HepG2 (cell line): ENCODE results near the gene SEZ6. TPM values are rescaled to one million over a fixed set of nuclear protein-coding genes. Genes with fewer than 3 reads are reported as not detected.
A peak's percentile ranks its signal among the peaks of the same experiment; 100 is the strongest.

ENCODE experiments used
- CTCF ChIP-seq: sonication (generic); formaldehyde crosslinking; IDR thresholded peaks from 2 replicates; pipeline ENCODE4 v1.5.0; 2020; ENCODE audit warnings: mild to moderate bottlenecking, missing genetic modification reagents, moderate library complexity
- FOXM1 ChIP-seq: sonication (generic); formaldehyde crosslinking; IDR thresholded peaks from 2 replicates; pipeline ENCODE4 v1.5.0; 2020; ENCODE audit warnings: missing genetic modification reagents
- KAT7 ChIP-seq: IDR thresholded peaks from 2 replicates; pipeline ENCODE4 v1.6.1; 2018; ENCODE audit warnings: borderline replicate concordance, missing compliant biosample characterization
- MED13 ChIP-seq: sonication (generic); formaldehyde crosslinking; IDR thresholded peaks from 2 replicates; pipeline ENCODE4 v1.5.0; 2020; ENCODE audit warnings: missing genetic modification reagents
- NFE2L2 ChIP-seq: fragments of 150-350 bp; IDR thresholded peaks from 2 replicates; pipeline ENCODE4 v1.6.1; 2014; ENCODE audit warnings: low read length
- NFIC ChIP-seq: IDR thresholded peaks from 2 replicates; pipeline ENCODE4 v1.6.1; 2012; ENCODE audit warnings: mild to moderate bottlenecking, low read length, inconsistent platforms
- NFKB2 ChIP-seq: sonication (generic); formaldehyde crosslinking; IDR thresholded peaks from 2 replicates; pipeline ENCODE4 v1.4.0; 2020; ENCODE audit warnings: missing genetic modification reagents, borderline replicate concordance
- RAD51 ChIP-seq: fragments of 450-650 bp; IDR thresholded peaks from 2 replicates; pipeline ENCODE4 v1.6.1; 2016; ENCODE audit warnings: borderline replicate concordance
- REPIN1 ChIP-seq: sonication (generic); formaldehyde crosslinking; IDR thresholded peaks from 2 replicates; pipeline ENCODE4 v1.8.0; 2022; ENCODE audit warnings: missing genetic modification reagents, low read depth, mild to moderate bottlenecking, borderline replicate concordance
- RNF2 ChIP-seq: fragments of 450-650 bp; conservative IDR thresholded peaks from 2 replicates; pipeline ENCODE4 v1.6.1; 2016; ENCODE audit warnings: low read depth
- SAFB2 ChIP-seq: sonication (generic); formaldehyde crosslinking; IDR thresholded peaks from 2 replicates; pipeline ENCODE4 v1.5.1; 2020; ENCODE audit warnings: missing genetic modification reagents, low read depth, mild to moderate bottlenecking, borderline replicate concordance
- SALL2 ChIP-seq: sonication (generic); formaldehyde crosslinking; IDR thresholded peaks from 2 replicates; pipeline ENCODE4 v1.8.1; 2023; ENCODE audit warnings: mild to moderate bottlenecking, missing genetic modification reagents, inconsistent platforms
- SATB2 ChIP-seq: sonication (generic); formaldehyde crosslinking; IDR thresholded peaks from 2 replicates; pipeline ENCODE4 v1.5.0; 2020; ENCODE audit warnings: missing genetic modification reagents
- SMARCC2 ChIP-seq: fragments of 450-650 bp; IDR thresholded peaks from 2 replicates; pipeline ENCODE4 v1.6.1; 2017; ENCODE audit warnings: antibody characterized with exemption, mild to moderate bottlenecking
- SMYD3 ChIP-seq: sonication (generic); formaldehyde crosslinking; IDR thresholded peaks from 2 replicates; pipeline ENCODE4 v1.8.1; 2023; ENCODE audit warnings: mild to moderate bottlenecking, missing genetic modification reagents
- SNRNP70 ChIP-seq: fragments of 200-400 bp; formaldehyde crosslinking; IDR thresholded peaks from 2 replicates; pipeline ENCODE4 v1.6.1; 2017; ENCODE audit warnings: mild to moderate bottlenecking, low read depth, low read length, moderate library complexity
- TBP ChIP-seq: sonication (generic); formaldehyde crosslinking; IDR thresholded peaks from 2 replicates; pipeline ENCODE4 v1.5.0; 2020; ENCODE audit warnings: missing genetic modification reagents
- YEATS4 ChIP-seq: sonication (generic); formaldehyde crosslinking; IDR thresholded peaks from 2 replicates; pipeline ENCODE4 v1.4.0; 2020; ENCODE audit warnings: missing genetic modification reagents, borderline replicate concordance
- ZFP41 ChIP-seq: sonication (generic); formaldehyde crosslinking; IDR thresholded peaks from 2 replicates; pipeline ENCODE4 v1.4.0; 2020; ENCODE audit warnings: mild to moderate bottlenecking, missing genetic modification reagents, borderline replicate concordance
- ZFP82 ChIP-seq: sonication (generic); formaldehyde crosslinking; IDR thresholded peaks from 2 replicates; pipeline ENCODE4 v1.5.1; 2020; ENCODE audit warnings: mild to moderate bottlenecking, missing genetic modification reagents, borderline replicate concordance
- ZMYM4 ChIP-seq: sonication (generic); formaldehyde crosslinking; IDR thresholded peaks from 2 replicates; pipeline ENCODE4 v1.8.1; 2023; ENCODE audit warnings: mild to moderate bottlenecking, missing genetic modification reagents
- ZNF264 ChIP-seq: sonication (generic); formaldehyde crosslinking; IDR thresholded peaks from 2 replicates; pipeline ENCODE4 v1.4.0; 2020; ENCODE audit warnings: missing genetic modification reagents
- ZNF557 ChIP-seq: sonication (generic); formaldehyde crosslinking; IDR thresholded peaks from 2 replicates; pipeline ENCODE4 v1.4.0; 2020; ENCODE audit warnings: missing genetic modification reagents
- ZNF564 ChIP-seq: sonication (generic); formaldehyde crosslinking; IDR thresholded peaks from 2 replicates; pipeline ENCODE4 v1.8.1; 2023; ENCODE audit warnings: mild to moderate bottlenecking, missing genetic modification reagents
- ZNF639 ChIP-seq: conservative IDR thresholded peaks from 2 replicates; pipeline ENCODE4 v1.6.1; 2018; ENCODE audit warnings: missing genetic modification reagents
- ZSCAN9 ChIP-seq: IDR thresholded peaks from 2 replicates; pipeline ENCODE4 v1.6.1; 2016; ENCODE audit warnings: borderline replicate concordance
- polyA plus RNA-seq, 8 experiments: library from polyadenylated mRNA; depleted of rRNA in 3 of 8; stranded (reverse) in 7 of 8; unstranded in 1 of 8; fragments of >200 nt; fragmentation: Illumina TruSeq in 4 of 8; extraction: Trizol in 4 of 8; gene quantifications; 2 replicates each; pipeline versions ENCODE4 v1.2.1 to v1.2.3, GENCODE V29; 2011 to 2016; ENCODE audit warnings: low read depth in 4 of 8, missing spikeins in 1 of 8, mixed read lengths in 1 of 8; ENCODE audit not compliant: insufficient read depth in 1 of 8
- total RNA-seq, 5 experiments: library from RNA; depleted of rRNA; stranded (reverse); fragments of >200 nt; fragmentation: Illumina TruSeq; extraction: Trizol; gene quantifications; 2 replicates each; pipeline ENCODE4 v1.2.3, GENCODE V29; 2016; ENCODE audit warnings: low read depth in 1 of 5
- TF ChIP-seq, protein P1 (sequence below): sonication (generic); formaldehyde crosslinking; IDR thresholded peaks from 2 replicates; pipeline ENCODE4 v1.4.0; 2020; ENCODE audit warnings: low read depth, missing genetic modification reagents

Gene SEZ6
- total and polyA plus RNA-seq, 2 of the 13 experiments (the other 11 are each of a cell fraction or from before 2014, with no cell fraction given): not detected

GRCh38 chr17:29005936-29006511 is at the start of gene SEZ6 (continued):
- TF ChIP-seq ZMYM4 (CRISPR knock-in tag): peak; percentile 81
- TF ChIP-seq ZNF564: peak; percentile 95
- no peak for TF ChIP-seq NFE2L2
- TF ChIP-seq SNRNP70: no peak
- TF ChIP-seq RAD51: no peak
- peak; percentile 72; the same call in 1 of the 2 replicates for TF ChIP-seq ZNF264 (CRISPR knock-in tag)
- TF ChIP-seq ZFP82 (CRISPR knock-in tag): peak; percentile 87; the same call in 1 of the 2 replicates
- TF ChIP-seq SALL2 (CRISPR knock-in tag): peak; percentile 93
- peak; percentile 65; the same call in 1 of the 2 replicates for TF ChIP-seq REPIN1 (CRISPR knock-in tag)
- no peak for TF ChIP-seq NFIC
- no peak for TF ChIP-seq SMARCC2
- no peak for TF ChIP-seq SAFB2 (CRISPR knock-in tag)
- peak; percentile 81 for TF ChIP-seq MED13
- TF ChIP-seq FOXM1: peak; percentile 78; the same call in 1 of the 2 replicates
- peak; percentile 99; the same call in 1 of the 2 replicates for TF ChIP-seq NFKB2 (CRISPR knock-in tag)
- peak; percentile 97 for TF ChIP-seq ZNF557 (CRISPR knock-in tag)
- TF ChIP-seq TBP (CRISPR knock-in tag): no peak
- peak; percentile 95 for TF ChIP-seq SATB2 (CRISPR knock-in tag)
- TF ChIP-seq, protein P1, sequence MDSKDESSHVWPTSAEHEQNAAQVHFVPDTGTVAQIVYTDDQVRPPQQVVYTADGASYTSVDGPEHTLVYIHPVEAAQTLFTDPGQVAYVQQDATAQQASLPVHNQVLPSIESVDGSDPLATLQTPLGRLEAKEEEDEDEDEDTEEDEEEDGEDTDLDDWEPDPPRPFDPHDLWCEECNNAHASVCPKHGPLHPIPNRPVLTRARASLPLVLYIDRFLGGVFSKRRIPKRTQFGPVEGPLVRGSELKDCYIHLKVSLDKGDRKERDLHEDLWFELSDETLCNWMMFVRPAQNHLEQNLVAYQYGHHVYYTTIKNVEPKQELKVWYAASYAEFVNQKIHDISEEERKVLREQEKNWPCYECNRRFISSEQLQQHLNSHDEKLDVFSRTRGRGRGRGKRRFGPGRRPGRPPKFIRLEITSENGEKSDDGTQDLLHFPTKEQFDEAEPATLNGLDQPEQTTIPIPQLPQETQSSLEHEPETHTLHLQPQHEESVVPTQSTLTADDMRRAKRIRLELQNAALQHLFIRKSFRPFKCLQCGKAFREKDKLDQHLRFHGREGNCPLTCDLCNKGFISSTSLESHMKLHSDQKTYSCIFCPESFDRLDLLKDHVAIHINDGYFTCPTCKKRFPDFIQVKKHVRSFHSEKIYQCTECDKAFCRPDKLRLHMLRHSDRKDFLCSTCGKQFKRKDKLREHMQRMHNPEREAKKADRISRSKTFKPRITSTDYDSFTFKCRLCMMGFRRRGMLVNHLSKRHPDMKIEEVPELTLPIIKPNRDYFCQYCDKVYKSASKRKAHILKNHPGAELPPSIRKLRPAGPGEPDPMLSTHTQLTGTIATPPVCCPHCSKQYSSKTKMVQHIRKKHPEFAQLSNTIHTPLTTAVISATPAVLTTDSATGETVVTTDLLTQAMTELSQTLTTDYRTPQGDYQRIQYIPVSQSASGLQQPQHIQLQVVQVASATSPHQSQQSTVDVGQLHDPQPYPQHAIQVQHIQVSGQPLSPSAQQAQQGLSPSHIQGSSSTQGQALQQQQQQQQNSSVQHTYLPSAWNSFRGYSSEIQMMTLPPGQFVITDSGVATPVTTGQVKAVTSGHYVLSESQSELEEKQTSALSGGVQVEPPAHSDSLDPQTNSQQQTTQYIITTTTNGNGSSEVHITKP (CRISPR knock-in tag): no peak
- 0 out of 2 replicates have a peak, but pooled peaks have one; percentile 15 for TF ChIP-seq CTCF (CRISPR knock-in tag)
- TF ChIP-seq RNF2: no peak
- TF ChIP-seq YEATS4: peak; percentile 81; the same call in 1 of the 2 replicates
- no peak for TF ChIP-seq KAT7 (CRISPR knock-in tag)
- no peak for TF ChIP-seq SMYD3 (CRISPR knock-in tag)
- TF ChIP-seq ZFP41 (CRISPR knock-in tag): no peak
- peak; percentile 78; the same call in 1 of the 2 replicates for TF ChIP-seq ZNF639 (CRISPR knock-in tag)
- peak; percentile 97 for TF ChIP-seq ZSCAN9 (CRISPR knock-in tag)
